Trophoblast cell (in vitro differentiated cells and primary cell): ENCODE results near the gene TMLHE.
"Not testable (repeated sequence)": the region's sequence is repeated elsewhere in the genome, so short reads cannot be mapped to it uniquely, and the experiment has no call there.

Experiments
- DNase-seq, 2 donors: peaks; one replicate each; pipeline ENCODE4 v3.0.0-alpha.2; 2016
- H2AFZ ChIP-seq: 2 replicates; pipeline ENCODE4 v1.6.1; 2013; ENCODE audit warnings: low read length, moderate library complexity, mild to moderate bottlenecking; ENCODE audit not compliant: insufficient read depth, poor library complexity
- H2AK5ac ChIP-seq: 2 replicates; pipeline ENCODE4 v1.6.1; 2013; ENCODE audit warnings: mild to moderate bottlenecking, low read length
- H2BK120ac ChIP-seq: 2 replicates; pipeline ENCODE4 v1.6.1; 2013; ENCODE audit warnings: low read length, mild to moderate bottlenecking, moderate library complexity; ENCODE audit not compliant: insufficient read depth, poor library complexity
- H2BK12ac ChIP-seq: 2 replicates; pipeline ENCODE4 v1.6.1; 2013; ENCODE audit warnings: mild to moderate bottlenecking, low read length, moderate library complexity
- H2BK5ac ChIP-seq: 2 replicates; pipeline ENCODE4 v1.6.1; 2013; ENCODE audit warnings: low read length, low read depth, moderate library complexity, mild to moderate bottlenecking; ENCODE audit not compliant: poor library complexity
- H3K14ac ChIP-seq: 2 replicates; pipeline ENCODE4 v1.6.1; 2013; ENCODE audit warnings: mild to moderate bottlenecking, low read length
- H3K18ac ChIP-seq: 2 replicates; pipeline ENCODE4 v1.6.1; 2013; ENCODE audit warnings: mild to moderate bottlenecking, low read length
- H3K23ac ChIP-seq: 2 replicates; pipeline ENCODE4 v1.6.1; 2013; ENCODE audit warnings: low read length
- H3K27ac ChIP-seq: 2 replicates; pipeline ENCODE4 v1.5.1; 2013; ENCODE audit warnings: low read depth, mild to moderate bottlenecking, inconsistent platforms, low read length, moderate library complexity
- H3K27me3 ChIP-seq: 2 replicates; pipeline ENCODE4 v1.6.1; 2013; ENCODE audit warnings: inconsistent platforms, mild to moderate bottlenecking, low read length, moderate library complexity; ENCODE audit not compliant: insufficient read depth
- H3K36me3 ChIP-seq, 2 experiments: 1 replicate in 1 of 2; 2 replicates in 1 of 2; pipeline ENCODE4 v1.6.1; 2013; ENCODE audit warnings: low read length in 2 of 2, mild to moderate bottlenecking in 2 of 2, moderate library complexity in 1 of 2; ENCODE audit not compliant: insufficient read depth in 2 of 2, control insufficient read depth in 1 of 2
- H3K4ac ChIP-seq: 2 replicates; pipeline ENCODE4 v1.6.1; 2013; ENCODE audit warnings: low read depth, mild to moderate bottlenecking, low read length, moderate library complexity
- H3K4me1 ChIP-seq, 2 experiments: 1 replicate in 1 of 2; 2 replicates in 1 of 2; pipeline ENCODE4 v1.6.1; 2013; ENCODE audit warnings: low read length in 2 of 2, mild to moderate bottlenecking in 2 of 2, moderate library complexity in 1 of 2; ENCODE audit not compliant: insufficient read depth in 2 of 2, control insufficient read depth in 1 of 2
- H3K4me2 ChIP-seq: 2 replicates; pipeline ENCODE4 v1.6.1; 2013; ENCODE audit warnings: inconsistent platforms, mild to moderate bottlenecking, low read length, moderate library complexity
- H3K4me3 ChIP-seq: 2 replicates; pipeline ENCODE4 v1.5.1; 2013; ENCODE audit warnings: mild to moderate bottlenecking, low read depth, low read length, inconsistent platforms
- H3K79me1 ChIP-seq: one replicate; pipeline ENCODE4 v1.6.1; 2013; ENCODE audit warnings: low read length
- H3K79me2 ChIP-seq: 2 replicates; pipeline ENCODE4 v1.6.1; 2013; ENCODE audit warnings: low read length, mild to moderate bottlenecking; ENCODE audit not compliant: control insufficient read depth, insufficient read depth, poor library complexity
- H3K9ac ChIP-seq: 2 replicates; pipeline ENCODE4 v1.6.1; 2013; ENCODE audit warnings: mild to moderate bottlenecking, low read length
- H3K9me3 ChIP-seq: 2 replicates; pipeline ENCODE4 v1.6.1; 2013; ENCODE audit warnings: low read depth, mild to moderate bottlenecking, control low read depth, inconsistent platforms, low read length; ENCODE audit not compliant: insufficient read depth
- H4K12ac ChIP-seq: 2 replicates; pipeline ENCODE4 v1.6.1; 2013; ENCODE audit warnings: low read depth, mild to moderate bottlenecking, low read length, moderate library complexity
- H4K8ac ChIP-seq: 2 replicates; pipeline ENCODE4 v1.6.1; 2013; ENCODE audit warnings: low read depth, mild to moderate bottlenecking, low read length, moderate library complexity
- H4K91ac ChIP-seq: one replicate; pipeline ENCODE4 v1.6.1; 2013; ENCODE audit warnings: low read depth, mild to moderate bottlenecking, low read length, moderate library complexity
- WGBS: extraction: QIAGEN DNeasy Blood & Tissue Kit; methylation state at CpG from one replicate; pipeline ENCODE4 v1.1.7; 2013; ENCODE audit warnings: missing lambda C conversion rate; ENCODE audit not compliant: insufficient read length, insufficient coverage; ENCODE audit errors: extremely low coverage; 5-methylcytosine and 5-hydroxymethylcytosine counted together

The TMLHE gene

DNA sequence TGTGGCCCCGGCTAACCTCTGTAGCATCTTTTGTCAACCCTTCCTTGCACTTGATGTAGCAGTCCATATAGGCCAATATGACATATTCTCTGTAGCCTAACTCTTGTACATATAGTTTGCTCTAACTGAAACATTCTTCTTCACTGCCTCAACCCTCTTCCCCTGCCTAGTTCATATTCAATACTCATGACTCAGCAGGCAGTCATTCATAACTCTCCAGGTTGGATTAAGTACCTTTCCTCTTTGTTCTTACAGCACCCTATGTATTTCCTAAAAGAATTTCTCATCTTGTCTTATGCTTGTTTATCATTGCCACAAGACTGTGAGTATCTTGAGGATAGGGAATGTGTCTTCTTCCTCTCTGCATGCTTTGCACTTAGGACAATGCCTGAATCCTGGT lies 76.9 kb downstream of the TMLHE start:
- Histone ChIP-seq H4K91ac (no peak overlapping the region), H2AK5ac (no peak overlapping the region), H2BK12ac (no peak overlapping the region), H3K9ac (no peak overlapping the region), H3K9me3 (no peaks in the 10 kb centered on the region), H3K79me1 (no peaks in the 10 kb centered on the region), H2BK120ac (no peak overlapping the region), H3K23ac (no peak overlapping the region), H2BK5ac (no peak overlapping the region), H3K4me1 (no peaks in the 10 kb centered on the region), H4K8ac (no peak overlapping the region), H2AFZ (no peak overlapping the region), H3K14ac (no peak overlapping the region), H3K4me3 (no peak overlapping the region), H3K36me3 (no peaks in the 10 kb centered on the region), H3K79me2 (no peaks in the 10 kb centered on the region), H3K4me2 (no peak overlapping the region), H3K4ac (no peak overlapping the region), H3K27ac (no peak overlapping the region), H3K27me3 (no peaks in the 10 kb centered on the region), H3K18ac (no peak overlapping the region), H4K12ac (no peak overlapping the region)
- DNase-seq = no peak
- WGBS = no CpG with 5 or more reads among the region's 1 CpG

DNA sequence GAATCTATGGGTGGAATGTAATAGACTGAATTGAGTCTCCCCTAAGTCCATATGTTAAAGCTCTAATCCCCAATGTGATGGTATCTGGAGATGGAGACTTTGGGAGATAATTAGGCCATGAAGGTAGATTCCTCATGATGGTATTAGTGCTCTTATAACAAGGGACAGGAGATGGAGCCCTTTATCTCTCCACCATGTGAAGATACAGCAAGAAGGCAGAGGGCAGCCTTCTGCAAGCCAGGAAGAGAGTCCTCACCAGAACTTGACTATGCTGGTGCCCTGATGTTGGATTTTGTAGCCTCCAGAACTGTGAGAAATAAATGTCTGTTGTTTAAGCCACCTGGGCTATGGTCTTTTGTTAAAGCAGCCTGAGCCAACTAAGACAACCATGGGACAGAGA lies 78.0 kb downstream of the TMLHE start:
- no peak overlapping the region for H4K8ac ChIP-seq
- H2AK5ac ChIP-seq = no peak overlapping the region
- H3K36me3 ChIP-seq = no peaks in the 10 kb centered on the region
- no peaks in the 10 kb centered on the region for H3K4me1 ChIP-seq
- no peak overlapping the region for H2BK12ac ChIP-seq
- H3K79me1 ChIP-seq = no peaks in the 10 kb centered on the region
- no peaks in the 10 kb centered on the region for H3K9me3 ChIP-seq
- DNase-seq = peak; percentile 18 to 47
- no peak overlapping the region for H3K27ac ChIP-seq
- H3K23ac ChIP-seq = no peak overlapping the region
- H3K79me2 ChIP-seq = no peaks in the 10 kb centered on the region
- H3K4me2 ChIP-seq = no peak overlapping the region
- no peak overlapping the region for H2AFZ ChIP-seq
- H3K9ac ChIP-seq = no peak overlapping the region
- H3K14ac ChIP-seq = no peak overlapping the region
- no peak overlapping the region for H2BK5ac ChIP-seq
- H3K27me3 ChIP-seq = no peaks in the 10 kb centered on the region
- no peak overlapping the region for H4K12ac ChIP-seq
- no peak overlapping the region for H3K4ac ChIP-seq
- H3K4me3 ChIP-seq = no peak overlapping the region
- no peak overlapping the region for H4K91ac ChIP-seq
- no peak overlapping the region for H2BK120ac ChIP-seq
- no peak overlapping the region for H3K18ac ChIP-seq

DNA sequence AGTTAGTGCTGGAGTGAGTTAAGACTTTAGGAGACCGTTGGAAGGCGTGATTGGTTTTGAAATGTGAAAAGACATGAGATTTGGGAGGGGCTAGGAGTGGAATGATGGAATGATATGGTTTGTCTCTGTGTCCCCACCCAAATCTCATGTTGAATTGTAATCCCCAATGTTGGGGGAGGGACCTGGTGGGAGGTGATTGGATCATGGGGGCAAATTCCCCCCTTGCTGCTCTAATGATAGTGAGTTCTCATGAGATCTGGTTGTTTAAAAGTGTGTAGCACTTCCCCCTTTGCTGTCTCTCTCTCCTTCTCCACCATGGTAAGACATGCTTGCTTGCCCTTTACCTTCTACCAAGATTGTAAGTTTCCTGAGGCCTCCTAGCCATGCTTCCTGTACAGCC lies 85.7 kb downstream of the TMLHE start:
- not testable (repeated sequence) for H3K4me2 ChIP-seq, H2BK120ac ChIP-seq, H3K4me1 ChIP-seq, H3K27ac ChIP-seq, H4K91ac ChIP-seq, H2BK5ac ChIP-seq, H3K23ac ChIP-seq, H3K18ac ChIP-seq, H3K14ac ChIP-seq, H4K8ac ChIP-seq, H3K9ac ChIP-seq, H3K9me3 ChIP-seq, H3K36me3 ChIP-seq, H2BK12ac ChIP-seq, DNase-seq, H2AFZ ChIP-seq, H3K79me2 ChIP-seq, H2AK5ac ChIP-seq, H3K4me3 ChIP-seq, H3K4ac ChIP-seq, H4K12ac ChIP-seq, H3K79me1 ChIP-seq, H3K27me3 ChIP-seq
- no CpG with 5 or more reads among the region's 2 CpGs for WGBS

DNA sequence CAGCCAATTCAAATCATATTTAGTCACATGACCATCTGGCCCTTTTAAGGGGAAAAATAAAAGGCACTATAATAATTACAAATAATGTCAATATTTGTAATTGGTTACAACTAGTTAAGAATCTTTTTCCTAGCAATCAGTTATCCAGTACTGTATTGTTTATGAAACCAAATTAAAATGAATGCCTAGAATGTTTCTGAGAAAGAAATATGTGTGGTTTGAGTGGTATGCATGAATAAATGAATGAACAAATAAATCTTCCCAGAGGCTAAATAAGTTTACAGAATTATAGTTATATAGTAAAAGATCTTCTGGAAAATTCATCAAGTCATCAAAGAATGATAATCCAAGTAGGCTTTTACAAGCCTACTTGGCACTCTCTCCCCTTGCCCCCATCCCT lies 98.5 kb downstream of the TMLHE start:
- DNase-seq = no peak
- Histone ChIP-seq H3K9ac (no peak overlapping the region), H4K12ac (no peak overlapping the region), H3K4me1 (no peaks in the 10 kb centered on the region), H3K4me2 (no peak overlapping the region), H2BK5ac (no peak overlapping the region), H2BK120ac (no peak overlapping the region), H3K79me2 (no peaks in the 10 kb centered on the region), H2BK12ac (no peak overlapping the region), H3K79me1 (no peaks in the 10 kb centered on the region), H3K27ac (no peak overlapping the region), H3K4ac (no peak overlapping the region), H4K91ac (no peak overlapping the region), H3K23ac (no peak overlapping the region), H2AK5ac (no peak overlapping the region), H3K36me3 (peaks cover 0 to 2% of the 10 kb centered on the region in 2 experiments), H2AFZ (no peak overlapping the region), H3K4me3 (no peak overlapping the region), H3K14ac (no peak overlapping the region), H3K27me3 (no peaks in the 10 kb centered on the region), H3K9me3 (no peaks in the 10 kb centered on the region), H4K8ac (no peak overlapping the region), H3K18ac (no peak overlapping the region)

DNA sequence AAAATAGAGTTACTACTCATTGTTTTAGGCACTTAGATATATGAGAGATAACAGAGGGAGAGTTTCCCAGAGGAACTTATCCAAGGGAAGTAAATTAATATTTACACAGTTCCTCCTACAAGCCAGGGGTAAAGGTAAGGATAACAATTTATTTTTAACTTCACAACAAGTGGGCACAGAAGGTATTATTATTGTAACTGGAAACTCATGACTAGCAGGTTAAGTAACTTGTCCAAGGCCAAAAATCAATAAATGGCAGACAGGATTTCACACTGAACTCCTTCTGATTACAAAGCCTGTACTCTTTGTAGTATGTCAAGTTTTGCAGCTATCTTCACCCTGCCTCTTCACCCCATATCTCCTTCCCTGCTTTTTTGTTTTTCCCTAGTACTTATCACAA lies 107.5 kb downstream of the TMLHE start:
- H3K14ac ChIP-seq = no peak overlapping the region
- no peak overlapping the region for H3K4me2 ChIP-seq
- no peak overlapping the region for H3K4ac ChIP-seq
- H4K8ac ChIP-seq = no peak overlapping the region
- H2BK120ac ChIP-seq = no peak overlapping the region
- no peaks in the 10 kb centered on the region for H3K79me2 ChIP-seq
- H3K4me1 ChIP-seq = no peaks in the 10 kb centered on the region
- H2AK5ac ChIP-seq = no peak overlapping the region
- H3K9me3 ChIP-seq = no peaks in the 10 kb centered on the region
- no peak overlapping the region for H3K4me3 ChIP-seq
- H4K12ac ChIP-seq = no peak overlapping the region
- no peaks in the 10 kb centered on the region for H3K27me3 ChIP-seq
- no peak overlapping the region for H3K27ac ChIP-seq
- no peak overlapping the region for H4K91ac ChIP-seq
- no peak overlapping the region for H2BK12ac ChIP-seq
- H2BK5ac ChIP-seq = no peak overlapping the region
- H2AFZ ChIP-seq = no peak overlapping the region
- DNase-seq = no peak
- H3K9ac ChIP-seq = no peak overlapping the region
- no peaks in the 10 kb centered on the region for H3K79me1 ChIP-seq
- no peaks in the 10 kb centered on the region for H3K36me3 ChIP-seq
- H3K23ac ChIP-seq = no peak overlapping the region
- no peak overlapping the region for H3K18ac ChIP-seq
